ENCODE results near the gene DCAF8. TPM values are rescaled to one million over a fixed set of nuclear protein-coding genes. Genes with fewer than 3 reads are reported as not detected.

Gene DCAF8
- total and polyA plus RNA-seq, 2 of the 4 experiments (the other 2 are of a cell fraction), result 83.3 to 83.8 TPM

- TF ChIP-seq BHLHE40 (IDR thresholded peaks at IDR 0.05; ENCODE audit: low read depth, low read length) (no peak), RAD21 (IDR thresholded peaks at IDR 0.05; ENCODE audit: low read length) (no peak), CEBPB (IDR thresholded peaks at IDR 0.05; ENCODE audit: low read depth, low read length) (no peak), RFX5 (IDR thresholded peaks at IDR 0.05; ENCODE audit: low read depth, low read length) (no peak), CHD1 (IDR thresholded peaks at IDR 0.05; ENCODE audit: low read depth, low read length) (no peak), MAZ (IDR thresholded peaks at IDR 0.05; ENCODE audit: borderline replicate concordance, low read depth, low read length) (no peak), SMC3 (IDR thresholded peaks at IDR 0.05; ENCODE audit: low read depth, low read length) (no peak), USF2 (IDR thresholded peaks at IDR 0.05; ENCODE audit: low read depth, low read length) (no peak), NFE2L2 (IDR thresholded peaks at IDR 0.05; ENCODE audit: low read depth, low read length) (no peak)
- TF ChIP-seq, protein P1, sequence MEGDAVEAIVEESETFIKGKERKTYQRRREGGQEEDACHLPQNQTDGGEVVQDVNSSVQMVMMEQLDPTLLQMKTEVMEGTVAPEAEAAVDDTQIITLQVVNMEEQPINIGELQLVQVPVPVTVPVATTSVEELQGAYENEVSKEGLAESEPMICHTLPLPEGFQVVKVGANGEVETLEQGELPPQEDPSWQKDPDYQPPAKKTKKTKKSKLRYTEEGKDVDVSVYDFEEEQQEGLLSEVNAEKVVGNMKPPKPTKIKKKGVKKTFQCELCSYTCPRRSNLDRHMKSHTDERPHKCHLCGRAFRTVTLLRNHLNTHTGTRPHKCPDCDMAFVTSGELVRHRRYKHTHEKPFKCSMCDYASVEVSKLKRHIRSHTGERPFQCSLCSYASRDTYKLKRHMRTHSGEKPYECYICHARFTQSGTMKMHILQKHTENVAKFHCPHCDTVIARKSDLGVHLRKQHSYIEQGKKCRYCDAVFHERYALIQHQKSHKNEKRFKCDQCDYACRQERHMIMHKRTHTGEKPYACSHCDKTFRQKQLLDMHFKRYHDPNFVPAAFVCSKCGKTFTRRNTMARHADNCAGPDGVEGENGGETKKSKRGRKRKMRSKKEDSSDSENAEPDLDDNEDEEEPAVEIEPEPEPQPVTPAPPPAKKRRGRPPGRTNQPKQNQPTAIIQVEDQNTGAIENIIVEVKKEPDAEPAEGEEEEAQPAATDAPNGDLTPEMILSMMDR (conservative IDR thresholded peaks at IDR 0.05; ENCODE audit: low read depth, low read length), result no peak
- TF ChIP-seq, protein P2, sequence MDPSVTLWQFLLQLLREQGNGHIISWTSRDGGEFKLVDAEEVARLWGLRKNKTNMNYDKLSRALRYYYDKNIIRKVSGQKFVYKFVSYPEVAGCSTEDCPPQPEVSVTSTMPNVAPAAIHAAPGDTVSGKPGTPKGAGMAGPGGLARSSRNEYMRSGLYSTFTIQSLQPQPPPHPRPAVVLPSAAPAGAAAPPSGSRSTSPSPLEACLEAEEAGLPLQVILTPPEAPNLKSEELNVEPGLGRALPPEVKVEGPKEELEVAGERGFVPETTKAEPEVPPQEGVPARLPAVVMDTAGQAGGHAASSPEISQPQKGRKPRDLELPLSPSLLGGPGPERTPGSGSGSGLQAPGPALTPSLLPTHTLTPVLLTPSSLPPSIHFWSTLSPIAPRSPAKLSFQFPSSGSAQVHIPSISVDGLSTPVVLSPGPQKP (IDR thresholded peaks at IDR 0.05; ENCODE audit: borderline replicate concordance, low read depth, low read length), result no peak
- H3K9ac ChIP-seq (ENCODE audit: low read depth, low read length), result no peak overlapping the region
- no TSS peak for BruUV-seq (replicated peaks)
- in situ Hi-C loops (cut with MboI; ENCODE audit: low sequenced_read_pairs) (no loop called here), intact Hi-C loops (cut with micrococcal nuclease) (no loop called here), dilution Hi-C loops (cut with HindIII; ENCODE audit: low sequenced_read_pairs, unreplicated experiment) (no loop called here)
- H4K5ac ChIP-seq (ENCODE audit: low read depth, low read length), result no peak overlapping the region
- no peak overlapping the region for H3K4me2 ChIP-seq (ENCODE audit: low read depth, low read length)
- peaks cover 13 to 28% of the 10 kb centered on the region in 2 experiments for H3K79me1 ChIP-seq (ENCODE audit: low read depth in 1 of 2, low read length in 2 of 2)
- no peak overlapping the region for H2BK5ac ChIP-seq (ENCODE audit: low read depth, low read length, poor library complexity, severe bottlenecking)
- no peak for DNase-seq
- peaks cover 30% of the 10 kb centered on the region for H3K36me3 ChIP-seq (ENCODE audit: control insufficient read depth, insufficient read depth, low read length)
- H3K4ac ChIP-seq (ENCODE audit: low read depth, low read length), result no peak overlapping the region
- H3K23ac ChIP-seq (ENCODE audit: low read depth, low read length), result no peak overlapping the region
- H3K56ac ChIP-seq (ENCODE audit: extremely low read depth, insufficient read depth, low read length), result no peak overlapping the region
- H3K4me3 ChIP-seq (ENCODE audit: insufficient read depth, low read depth, low read length), result no peak overlapping the region
- no peaks in the 10 kb centered on the region; the same call in 1 of the 2 replicates for H4K20me1 ChIP-seq (ENCODE audit: insufficient read depth, low read length)
- no peak overlapping the region for H2AK5ac ChIP-seq (ENCODE audit: low read depth, low read length)
- ChIA-PET CTCF (interaction anchor here (0.9 kb wide), 1 partner anchor 9 kb away, joined by 3 read pairs; no protein-coding TSS in a partner anchor), POLR2A (ENCODE audit: unreplicated experiment) (no interaction called here)
- H2AFZ ChIP-seq (replicated peaks; ENCODE audit: low read length, poor library complexity), result no peak overlapping the region
- H3K18ac ChIP-seq (ENCODE audit: low read depth, low read length), result no peak overlapping the region
- no CpG with 5 or more reads among the region's 7 CpGs for WGBS, 2 experiments (ENCODE audit: extremely low coverage in 2 of 2, insufficient read length in 1 of 2)
- no peak for ATAC-seq (ENCODE audit: low read depth)
- no peak overlapping the region for H2AK9ac ChIP-seq (replicated peaks; ENCODE audit: low read depth, low read length, poor library complexity)
- H3K14ac ChIP-seq (replicated peaks; ENCODE audit: low read depth, low read length), result no peak overlapping the region
- H2BK20ac ChIP-seq (ENCODE audit: low read depth, low read length), result no peak overlapping the region
- no peak overlapping the region for H2BK120ac ChIP-seq (ENCODE audit: low read depth, low read length)
- H2BK15ac ChIP-seq (ENCODE audit: low read depth, low read length), result no peak overlapping the region
- H4K8ac ChIP-seq (ENCODE audit: low read depth in 2 of 2, low read length in 2 of 2), result no peak overlapping the region
- no peak overlapping the region for H3K27ac ChIP-seq (ENCODE audit: insufficient read depth, low read length)
- H4K91ac ChIP-seq (ENCODE audit: insufficient read depth, low read depth, low read length), result no peak overlapping the region
- peaks cover 3% of the 10 kb centered on the region; the same call in 1 of the 2 replicates for H3K4me1 ChIP-seq (ENCODE audit: control insufficient read depth, insufficient read depth, low read length)
- H3K9me1 ChIP-seq (ENCODE audit: insufficient read depth, low read length), result peaks cover 4% of the 10 kb centered on the region
- no peaks in the 10 kb centered on the region for H3K9me3 ChIP-seq (ENCODE audit: control insufficient read depth, insufficient read depth, low read length)
- H3K27me3 ChIP-seq (ENCODE audit: control insufficient read depth, insufficient read depth, low read length), result no peaks in the 10 kb centered on the region
Observed at GRCh38 chr1:160282807-160283206, 20.5 kb upstream of the DCAF8 start.

Measured in IMR-90 (cell line).